Amniotic epithelial cell (primary cell): ENCODE measurements around the gene MRAP.

Source experiments
- DNase-seq: peaks from one replicate; pipeline ENCODE4 v3.0.0-alpha.2; 2010; ENCODE audit warnings: low read depth

Gene MRAP

DNA sequence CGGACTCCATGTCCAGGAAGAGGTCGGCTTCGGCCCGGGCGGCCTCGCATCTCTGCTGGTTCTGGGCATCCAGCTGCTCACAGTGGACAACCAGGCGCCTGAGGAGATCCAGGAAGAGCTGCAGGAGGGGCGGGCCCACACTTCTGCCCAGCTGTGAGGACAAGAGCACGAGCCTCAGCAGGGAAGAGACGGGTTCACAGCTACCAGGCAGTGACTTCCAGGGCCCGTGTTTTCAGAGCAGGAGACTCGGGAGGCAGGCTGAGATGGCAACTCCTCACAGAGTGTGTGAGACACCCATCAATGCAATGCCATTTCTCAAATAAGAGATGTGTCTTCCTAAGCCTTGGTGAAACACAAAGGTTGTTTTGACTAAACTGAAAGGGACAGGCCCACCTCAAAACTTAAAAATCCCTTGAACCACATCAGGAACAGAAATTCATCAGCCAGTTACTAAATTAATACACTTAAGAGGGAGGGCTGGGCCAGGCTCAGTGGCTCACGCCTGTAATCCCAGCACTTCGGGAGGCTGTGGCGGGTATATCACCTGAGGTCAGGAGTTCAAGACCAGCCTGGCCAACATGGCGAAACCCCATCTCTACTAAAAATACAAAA lies 50.8 kb downstream of the MRAP start:
- no peak for DNase-seq

- DNase-seq = no peak
Observed at GRCh38 chr21:32350211-32350980, 51.7 kb downstream of the MRAP start.

GRCh38 chr21:32350981-32351380 lies 52.3 kb downstream of the MRAP start:
- no peak for DNase-seq

DNA sequence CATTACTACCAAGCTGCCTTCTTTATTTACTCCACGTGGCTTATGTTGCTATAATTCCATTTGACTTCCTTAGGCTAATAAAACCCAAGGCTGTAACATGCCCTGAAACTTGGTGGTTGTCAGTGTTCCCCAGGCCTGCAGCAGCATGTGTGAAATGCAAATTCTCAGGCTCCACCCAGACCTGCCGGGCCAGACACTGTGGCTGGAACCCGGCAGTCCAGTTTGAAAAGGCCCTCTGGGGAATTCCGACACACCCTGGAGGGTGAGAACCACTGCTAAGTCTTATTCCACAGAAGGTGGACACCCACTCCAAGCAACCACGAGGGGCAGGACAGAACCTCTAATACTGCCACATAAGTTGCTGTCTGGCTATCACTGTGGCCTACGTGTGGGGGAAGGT lies 52.8 kb downstream of the MRAP start:
- no peak for DNase-seq

DNA sequence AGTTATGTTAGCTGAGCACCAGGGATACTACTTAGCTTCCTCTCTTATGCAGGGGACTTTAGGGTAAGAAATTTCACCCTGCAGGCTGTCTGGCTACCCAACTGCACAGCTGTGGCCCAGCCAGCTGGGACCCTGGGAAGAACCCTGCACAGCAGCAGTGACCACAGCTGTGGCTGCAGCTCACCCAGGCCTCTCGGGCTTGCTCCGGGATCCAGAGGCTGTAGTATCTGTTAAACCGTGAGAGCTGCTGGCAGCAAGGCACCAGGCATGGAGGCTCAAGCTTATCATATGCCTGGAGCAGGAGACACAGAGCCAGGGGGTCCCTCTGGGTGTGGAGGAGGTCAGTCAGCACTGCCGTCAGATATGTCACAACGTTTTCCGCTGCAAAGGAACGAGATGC lies 53.9 kb downstream of the MRAP start:
- DNase-seq = no peak

- DNase-seq = no peak
Observed at GRCh38 chr21:32353002-32353711, 54.5 kb downstream of the MRAP start.

GRCh38 chr21:32356874-32357395 lies 58.3 kb downstream of the MRAP start:
- no peak for DNase-seq

GRCh38 chr21:32359719-32360260 lies 61.1 kb downstream of the MRAP start:
- no peak for DNase-seq

DNA sequence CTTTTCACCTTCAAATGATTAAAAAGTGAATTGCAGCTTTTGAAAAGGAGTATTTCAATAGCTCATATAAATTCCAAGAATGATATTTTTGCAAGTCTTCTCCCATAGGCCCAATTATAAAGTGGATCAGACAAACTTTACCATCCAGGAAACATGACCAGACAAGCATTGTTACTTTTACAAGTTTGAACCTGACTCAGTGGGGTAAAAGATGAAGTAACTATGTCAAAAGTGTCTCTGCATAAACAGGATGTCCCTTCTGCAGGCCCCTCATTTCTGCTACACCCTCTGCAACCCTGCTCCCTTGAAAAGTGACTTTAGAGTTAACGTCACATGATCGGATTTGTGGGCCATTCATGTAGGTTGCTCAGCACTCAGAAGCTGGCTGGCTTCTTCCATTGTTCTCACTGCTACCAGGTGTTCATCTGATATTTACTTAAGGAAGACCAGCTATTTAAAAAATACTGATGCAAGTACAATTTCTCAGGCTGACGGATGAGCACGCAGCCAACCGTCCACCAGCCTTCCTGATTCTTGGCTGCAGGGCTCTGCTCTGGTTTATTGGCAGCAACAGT lies 61.8 kb downstream of the MRAP start:
- DNase-seq = no peak
